NB4 (cell line): ENCODE measurements around the gene NCOR1.

ENCODE experiments used
- CTCF ChIP-seq: IDR thresholded peaks from one replicate; pipeline ENCODE4 v1.5.1; 2012; ENCODE audit warnings: low read depth, low read length
- MAX ChIP-seq: IDR thresholded peaks from 2 replicates; pipeline ENCODE4 v1.6.1; 2011; ENCODE audit warnings: low read depth, low read length
- POLR2A ChIP-seq: IDR thresholded peaks from 2 replicates; pipeline ENCODE4 v1.6.1; 2011; ENCODE audit warnings: mild to moderate bottlenecking; ENCODE audit not compliant: insufficient read length; ENCODE audit errors: extremely low read depth

GRCh38 chr17:16131593-16131992 is 83.7 kb downstream of the NCOR1 start:
- TF ChIP-seq CTCF (no peak), MAX (no peak), POLR2A (no peak)
